ENCODE measurements around the gene NBPF11.
"Not testable (repeated sequence)": the region's sequence is repeated elsewhere in the genome, so short reads cannot be mapped to it uniquely, and the experiment has no call there.

NBPF11 gene, protein sequence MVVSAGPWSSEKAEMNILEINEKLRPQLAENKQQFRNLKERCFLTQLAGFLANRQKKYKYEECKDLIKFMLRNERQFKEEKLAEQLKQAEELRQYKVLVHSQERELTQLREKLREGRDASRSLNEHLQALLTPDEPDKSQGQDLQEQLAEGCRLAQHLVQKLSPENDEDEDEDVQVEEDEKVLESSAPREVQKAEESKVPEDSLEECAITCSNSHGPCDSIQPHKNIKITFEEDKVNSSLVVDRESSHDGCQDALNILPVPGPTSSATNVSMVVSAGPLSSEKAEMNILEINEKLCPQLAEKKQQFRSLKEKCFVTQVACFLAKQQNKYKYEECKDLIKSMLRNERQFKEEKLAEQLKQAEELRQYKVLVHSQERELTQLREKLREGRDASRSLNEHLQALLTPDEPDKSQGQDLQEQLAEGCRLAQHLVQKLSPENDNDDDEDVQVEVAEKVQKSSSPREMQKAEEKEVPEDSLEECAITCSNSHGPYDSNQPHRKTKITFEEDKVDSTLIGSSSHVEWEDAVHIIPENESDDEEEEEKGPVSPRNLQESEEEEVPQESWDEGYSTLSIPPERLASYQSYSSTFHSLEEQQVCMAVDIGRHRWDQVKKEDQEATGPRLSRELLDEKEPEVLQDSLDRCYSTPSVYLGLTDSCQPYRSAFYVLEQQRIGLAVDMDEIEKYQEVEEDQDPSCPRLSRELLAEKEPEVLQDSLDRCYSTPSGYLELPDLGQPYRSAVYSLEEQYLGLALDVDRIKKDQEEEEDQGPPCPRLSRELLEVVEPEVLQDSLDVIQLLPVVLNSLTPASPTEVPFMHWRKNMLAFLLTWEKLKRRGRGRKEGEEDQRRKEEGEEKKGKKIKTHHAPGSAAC

DNA sequence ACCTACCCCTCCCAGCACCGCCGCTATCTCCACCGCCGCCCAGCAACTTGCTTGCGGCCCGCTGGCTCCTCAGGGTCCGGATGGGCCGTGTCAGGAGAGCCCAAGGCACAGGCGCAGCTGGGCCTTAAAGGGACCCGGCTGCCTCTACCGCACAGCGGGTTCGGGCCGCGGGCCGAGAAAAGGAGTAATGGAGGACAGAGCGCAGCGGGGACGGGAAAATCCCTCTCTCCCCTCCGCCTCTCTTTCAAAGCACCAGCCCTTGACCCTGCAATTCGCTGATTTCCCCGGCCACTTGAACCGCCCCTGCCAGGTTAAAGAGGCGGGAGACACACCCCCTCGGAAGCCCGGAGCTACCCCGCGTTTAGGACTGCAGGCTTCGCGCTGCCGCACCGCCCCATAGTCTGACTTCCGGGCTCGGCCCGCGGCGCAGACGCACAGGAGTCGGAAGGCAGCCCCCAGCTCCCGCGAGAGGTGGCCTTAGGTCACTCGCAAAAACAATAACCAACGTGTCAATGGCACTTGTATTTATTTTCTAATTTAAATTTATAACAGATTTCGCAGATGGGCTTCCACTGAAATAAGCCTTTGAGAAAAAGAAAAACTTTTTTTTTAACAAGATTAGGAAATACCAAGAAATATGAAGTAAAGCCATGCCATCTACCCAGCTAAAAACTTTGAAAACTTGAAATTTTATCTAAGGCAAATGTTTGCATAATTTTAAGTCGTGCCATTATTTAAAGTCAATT lies at the start of gene NBPF11:
Gene NBPF11 (minus strand): TSS at position 371 of the 746 bp plus-strand sequence. CDS start 25,278 bp downstream, outside the sequence.
- peak; percentile 52 for DNase-seq

DNA sequence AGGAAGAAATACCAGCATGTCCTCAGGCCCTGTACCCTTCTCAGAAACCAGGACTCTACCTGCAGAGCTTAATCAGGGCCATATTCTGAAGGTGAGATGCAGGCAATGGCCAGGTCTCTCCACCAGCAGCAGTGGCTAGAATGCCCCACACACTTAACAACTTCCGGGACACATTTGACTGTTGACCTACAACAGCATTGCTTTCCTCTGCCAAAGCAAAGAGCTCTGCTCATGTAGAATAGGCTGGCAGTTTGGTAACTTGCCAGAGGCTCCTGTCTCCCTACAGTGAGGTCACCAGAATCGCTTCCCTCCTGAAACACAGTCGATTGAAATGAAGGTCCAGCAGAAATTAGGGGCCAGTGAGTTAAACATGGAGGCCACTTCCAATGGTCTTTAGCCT lies 45.3 kb upstream of the NBPF11 start:
- DNase-seq: not testable (repeated sequence)

DNA sequence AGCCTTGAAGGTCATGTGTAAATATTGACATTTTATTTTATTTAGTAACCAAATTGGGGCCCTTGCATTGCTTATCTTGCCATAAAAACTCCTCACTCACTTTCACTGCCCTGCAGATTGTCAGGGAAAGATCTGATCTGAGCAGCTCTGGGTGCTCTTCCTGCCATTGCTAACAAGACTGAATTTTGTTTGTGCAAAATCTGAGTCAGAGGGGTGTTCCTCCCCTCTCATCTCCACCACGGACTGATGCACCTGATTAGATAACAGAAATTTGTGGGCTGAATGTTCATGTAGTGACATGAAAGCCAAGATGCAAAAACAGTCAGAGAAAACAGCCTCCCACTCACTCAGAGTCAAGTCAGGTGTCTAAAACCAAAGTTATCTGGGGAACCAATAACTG lies 44.9 kb upstream of the NBPF11 start:
- DNase-seq: not testable (repeated sequence)

DNA sequence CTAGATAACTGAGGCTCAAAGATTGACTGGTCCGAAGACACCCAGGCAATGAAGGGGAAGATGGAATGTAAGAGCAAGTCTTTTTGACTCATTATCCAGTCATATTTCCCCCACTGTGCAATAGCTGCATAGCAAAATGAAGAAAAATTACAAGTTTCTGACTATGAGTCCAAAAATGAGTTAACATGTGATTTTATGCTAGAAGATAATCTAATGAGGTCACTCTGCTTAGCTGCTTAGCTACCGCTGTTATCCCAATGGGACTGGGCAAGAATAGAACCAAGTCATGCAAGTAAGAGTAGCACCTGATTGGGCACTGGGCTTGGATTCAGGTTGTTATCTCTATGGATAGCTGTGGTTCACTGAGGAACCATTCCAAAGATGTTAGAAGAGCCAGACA lies 43.0 kb upstream of the NBPF11 start:
- DNase-seq: not testable (repeated sequence)

DNA sequence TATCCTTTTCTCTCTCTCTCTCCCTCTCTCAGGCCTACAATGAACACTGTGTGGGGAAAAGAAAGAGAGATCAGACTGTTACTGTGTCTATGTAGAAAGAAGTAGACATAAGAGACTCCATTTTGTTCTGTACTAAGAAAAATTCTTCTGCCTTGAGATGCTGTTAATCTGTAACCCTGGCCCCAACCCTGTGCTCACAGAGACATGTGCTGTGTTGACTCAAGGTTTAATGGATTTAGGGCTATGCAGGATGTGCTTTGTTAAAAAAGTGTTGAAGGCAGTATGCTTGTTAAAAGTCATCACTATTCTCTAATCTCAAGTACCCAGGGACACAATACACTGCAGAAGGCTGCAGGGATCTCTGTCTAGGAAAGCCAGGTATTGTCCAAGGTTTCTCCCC lies 36.7 kb upstream of the NBPF11 start:
- not testable (repeated sequence) for DNase-seq

DNA sequence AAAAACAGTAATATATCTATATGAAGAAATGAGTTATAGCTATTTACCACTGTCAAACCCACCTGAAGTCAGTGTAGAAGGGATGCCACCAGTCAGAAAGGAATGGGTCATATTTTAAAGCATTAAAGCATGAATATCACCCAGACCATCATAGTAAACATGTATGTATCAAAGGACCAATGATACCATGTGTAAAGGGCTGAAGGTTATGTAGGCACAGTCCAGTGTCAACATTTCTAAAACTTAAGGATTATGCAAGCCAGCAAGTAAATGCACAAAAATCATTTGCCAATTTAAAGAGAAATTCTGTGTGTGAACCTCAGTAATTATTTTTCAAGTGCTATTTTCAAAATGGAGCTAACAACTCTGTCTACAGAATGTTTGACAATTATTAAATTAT lies 26.6 kb upstream of the NBPF11 start:
- DNase-seq: not testable (repeated sequence)

DNA sequence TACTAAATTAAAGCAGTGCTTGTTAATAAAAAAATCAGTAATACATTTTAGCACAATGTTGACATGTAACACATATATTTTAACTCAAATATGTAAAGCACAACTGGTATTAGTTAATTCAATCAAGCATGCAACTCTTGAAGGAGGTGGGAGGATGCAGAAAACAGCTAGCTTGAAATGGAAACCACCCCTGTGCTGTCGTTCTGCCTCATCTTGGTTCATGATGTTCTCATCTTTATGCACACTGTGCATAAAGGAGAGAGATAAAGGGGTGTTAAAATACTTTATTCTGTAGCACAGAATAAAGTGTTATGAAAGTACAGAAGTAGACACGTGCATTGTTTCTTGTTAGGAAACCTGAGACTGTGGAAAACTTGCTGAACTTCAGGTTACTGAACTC lies 23.3 kb upstream of the NBPF11 start:
- DNase-seq: not testable (repeated sequence)

DNA sequence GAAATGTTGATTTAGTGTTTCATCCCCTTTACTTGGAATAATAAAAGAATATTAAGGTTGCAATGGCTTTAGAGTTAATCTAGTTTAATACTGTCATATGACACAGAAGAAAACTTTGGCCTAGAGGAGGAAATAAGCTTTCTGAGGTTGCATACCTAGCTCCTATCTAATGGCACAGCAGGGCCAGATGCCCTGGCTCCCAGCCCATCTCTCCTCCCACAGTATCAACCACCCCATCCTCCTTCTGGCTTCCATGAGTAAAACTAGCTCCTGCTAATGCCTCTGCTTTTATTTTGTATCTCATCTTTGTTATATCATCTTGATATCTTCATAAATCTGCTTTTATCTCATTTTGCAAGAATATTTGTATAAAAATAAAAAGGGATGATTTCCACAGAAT lies 19.9 kb upstream of the NBPF11 start:
- not testable (repeated sequence) for DNase-seq

DNA sequence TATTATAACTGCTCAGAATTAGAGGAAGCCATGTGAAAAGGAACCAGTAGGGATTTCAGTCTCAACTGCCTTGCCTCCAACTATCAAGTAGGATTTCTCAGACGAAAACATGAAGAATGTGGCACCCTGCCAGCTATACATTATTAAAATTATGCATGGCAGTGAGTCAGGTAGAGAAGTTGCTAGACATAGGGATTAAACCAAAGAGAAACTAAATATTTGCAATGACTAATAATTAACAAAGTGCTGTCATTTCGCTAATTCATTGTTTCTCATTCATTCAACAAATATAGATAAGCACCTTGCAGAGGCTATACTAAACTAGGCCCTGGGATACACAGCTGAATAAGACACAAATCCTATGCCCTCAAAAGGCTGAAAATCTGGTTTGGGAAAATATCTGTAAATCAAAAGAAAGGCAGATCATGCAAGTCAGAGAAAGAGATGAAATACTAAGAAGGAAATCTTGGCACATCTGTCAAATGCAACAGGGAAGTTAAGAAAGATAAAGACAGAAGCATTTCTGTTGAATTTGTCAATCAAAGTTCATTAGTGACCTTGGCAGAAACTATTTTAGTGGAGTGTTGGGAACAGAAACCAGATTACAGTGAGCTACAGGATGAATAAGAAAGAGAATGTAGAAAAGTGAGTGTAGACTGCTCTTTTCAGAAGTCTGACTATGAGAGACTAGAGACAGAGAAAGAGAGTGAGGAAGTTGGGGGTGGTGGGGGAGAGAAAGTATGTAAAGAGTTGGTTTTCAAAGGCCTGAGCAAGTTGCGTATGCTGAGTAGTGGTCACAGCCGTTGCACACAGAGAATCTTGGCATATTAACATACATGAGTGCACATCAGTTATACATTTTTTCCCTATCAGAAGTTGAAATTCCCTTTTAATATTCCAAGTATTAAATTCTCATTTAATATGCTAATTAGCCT lies 14.7 kb upstream of the NBPF11 start:
- DNase-seq: no peak

DNA sequence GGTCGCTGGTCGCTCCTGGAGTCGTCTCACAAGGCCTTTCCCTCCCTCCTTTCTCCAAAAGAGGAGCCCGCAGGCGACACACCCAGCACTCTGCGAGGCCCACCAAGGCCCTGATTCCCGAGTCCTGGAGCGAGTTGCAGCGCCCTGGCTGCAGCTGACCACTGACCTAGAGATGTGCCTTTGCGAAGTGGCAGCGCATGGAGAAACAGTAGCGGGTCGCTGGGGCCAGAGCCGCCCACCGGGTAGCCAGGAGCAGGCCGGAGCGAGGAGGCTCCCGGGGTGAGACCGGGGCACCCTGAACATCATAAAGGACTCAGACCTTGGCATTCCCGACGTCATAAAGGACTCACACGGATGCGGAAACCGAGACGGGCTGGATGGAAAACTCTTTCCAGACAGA lies 10.3 kb upstream of the NBPF11 start:
- no peak for DNase-seq

DNA sequence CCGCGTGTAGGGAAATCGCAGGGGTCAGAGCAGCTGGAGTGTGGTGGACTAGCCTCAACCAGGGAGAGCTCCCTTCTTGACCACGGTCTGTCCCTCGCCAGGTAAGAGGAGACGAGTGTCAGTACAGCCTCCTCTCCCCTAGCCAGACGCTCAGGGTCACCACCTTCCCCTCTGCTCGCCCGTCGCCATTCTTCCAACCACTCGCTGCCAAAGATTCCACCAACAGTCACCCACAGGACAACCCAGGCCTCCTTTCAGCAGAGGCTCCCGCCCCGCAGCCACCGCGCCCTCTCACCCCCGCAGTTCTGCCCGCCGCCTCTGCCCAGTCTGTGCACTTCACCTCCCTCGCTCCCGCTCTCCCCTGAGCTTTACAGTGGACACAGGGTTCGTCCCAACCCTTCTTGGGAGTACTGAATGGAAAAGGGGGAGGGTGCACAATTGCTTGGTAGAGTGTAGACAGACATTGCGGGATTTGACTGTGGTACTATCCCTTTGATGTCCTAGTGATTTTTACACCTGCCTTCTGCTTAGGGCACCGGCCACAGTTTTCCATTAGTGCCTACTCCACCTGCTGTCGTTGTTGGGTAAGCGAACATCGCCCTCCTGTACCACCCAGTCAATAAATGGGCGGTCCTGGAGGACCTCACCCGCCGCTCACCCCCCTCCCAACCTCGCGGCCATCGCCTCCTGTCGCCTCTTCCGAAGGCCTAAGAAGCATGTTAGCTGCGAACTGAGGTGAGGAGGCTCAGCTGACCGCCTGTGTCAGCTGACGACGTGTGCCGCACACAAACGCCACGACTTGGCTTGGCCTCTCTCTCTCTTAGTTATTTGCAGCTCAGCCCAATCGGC lies 9.2 kb upstream of the NBPF11 start:
- no peak for DNase-seq

DNA sequence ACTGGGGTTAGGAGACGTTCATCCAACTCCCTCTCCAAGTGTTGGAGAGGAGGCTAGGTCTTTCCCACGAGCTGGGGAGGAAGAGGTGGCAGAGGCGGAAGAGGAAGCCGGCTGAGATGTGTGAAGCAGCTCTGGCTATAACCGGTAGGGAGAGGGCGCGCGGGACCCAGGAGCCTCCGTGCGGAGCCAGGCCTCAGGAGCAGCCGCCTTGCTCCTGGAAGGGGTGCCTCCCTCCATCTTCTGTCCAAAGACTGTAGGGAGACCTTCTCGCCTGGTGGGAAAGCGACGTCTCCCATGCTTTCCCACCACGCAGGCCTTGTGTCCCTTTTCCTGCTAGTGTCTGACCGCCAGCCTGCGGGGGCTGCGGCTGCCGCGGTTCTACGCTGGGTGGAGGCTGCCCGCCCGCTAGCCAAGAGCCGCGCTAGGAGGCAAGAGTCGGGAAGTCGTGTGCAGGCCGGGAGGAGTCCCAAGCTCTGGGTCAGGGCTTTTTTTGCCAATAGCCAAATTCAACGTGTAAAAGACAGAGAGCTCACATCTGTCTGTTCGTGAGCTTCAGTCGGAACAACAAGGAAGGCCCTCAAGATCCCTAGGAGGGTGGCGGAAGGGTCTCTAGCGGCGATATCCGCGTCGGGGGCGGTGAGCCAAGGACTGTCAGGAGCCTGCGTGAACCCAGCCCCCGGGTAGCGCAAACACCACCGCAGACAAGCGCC lies 8.4 kb upstream of the NBPF11 start:
- DNase-seq: no peak

DNA sequence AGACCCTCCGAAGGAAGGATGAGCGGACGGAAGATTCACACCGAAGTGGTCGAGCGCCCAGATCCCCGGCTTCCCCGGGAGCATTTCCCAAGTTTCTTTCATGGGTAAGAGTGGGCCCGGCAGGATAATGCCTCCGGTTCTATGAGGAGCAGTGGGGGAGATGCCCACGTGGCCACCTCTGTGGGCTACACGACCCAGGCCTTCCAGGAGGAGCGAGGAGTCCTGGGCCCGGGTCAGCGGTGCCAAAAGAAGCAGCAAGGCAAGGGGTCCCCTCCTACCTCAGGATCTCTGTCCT lies 7.9 kb upstream of the NBPF11 start:
- DNase-seq: no peak

DNA sequence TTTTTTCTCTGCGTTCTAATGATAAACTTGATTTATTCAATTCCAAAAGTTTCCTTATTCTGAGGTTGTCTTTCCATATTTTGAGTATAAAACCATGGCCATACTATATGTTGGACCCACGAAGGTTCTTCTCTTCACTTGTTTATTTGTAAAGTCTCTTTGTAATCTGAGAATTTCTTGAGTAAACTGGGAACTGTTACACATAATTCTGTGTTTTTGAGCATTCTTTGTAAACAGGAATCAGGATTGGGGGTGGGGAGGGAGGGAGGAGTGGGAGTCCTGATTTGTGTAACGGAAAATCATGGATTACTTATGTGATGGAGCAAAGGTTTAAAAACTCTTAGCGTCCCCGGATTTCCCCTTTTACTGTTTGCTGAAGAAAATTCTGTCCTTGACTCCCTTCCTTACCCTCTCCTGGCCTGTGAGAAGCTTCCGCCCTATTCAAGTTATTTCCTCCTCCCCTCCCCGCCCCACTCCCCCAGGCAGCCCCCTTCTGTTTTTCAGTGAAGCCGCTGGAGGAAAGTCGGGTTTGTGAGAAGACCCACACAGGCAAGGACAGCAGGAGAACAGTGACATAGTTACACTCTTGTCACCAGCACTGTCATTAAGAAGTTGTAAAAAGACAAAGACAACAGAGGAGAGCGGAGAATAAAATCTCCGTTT lies 6.4 kb upstream of the NBPF11 start:
- no peak for DNase-seq

DNA sequence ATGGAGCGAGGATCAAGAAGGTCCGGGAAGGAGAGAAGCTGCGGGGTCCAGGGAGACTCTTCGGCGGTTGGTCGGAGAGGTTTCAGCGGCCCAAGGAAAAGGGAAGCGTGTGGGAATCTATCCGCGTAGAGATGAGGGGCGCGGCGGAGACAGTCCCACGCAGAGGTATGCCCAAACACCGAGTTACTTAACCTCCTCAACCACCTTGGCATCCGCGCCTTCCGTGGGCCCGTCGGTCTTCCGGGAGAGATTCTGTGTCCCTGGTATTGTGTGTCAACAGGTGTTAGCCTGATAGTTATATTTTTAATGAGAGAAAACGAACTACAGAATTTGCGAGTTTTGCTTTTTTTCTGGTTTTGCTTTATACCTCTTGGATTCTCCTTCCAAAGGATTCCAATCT lies 5.7 kb upstream of the NBPF11 start:
- DNase-seq: not testable (repeated sequence)

DNA sequence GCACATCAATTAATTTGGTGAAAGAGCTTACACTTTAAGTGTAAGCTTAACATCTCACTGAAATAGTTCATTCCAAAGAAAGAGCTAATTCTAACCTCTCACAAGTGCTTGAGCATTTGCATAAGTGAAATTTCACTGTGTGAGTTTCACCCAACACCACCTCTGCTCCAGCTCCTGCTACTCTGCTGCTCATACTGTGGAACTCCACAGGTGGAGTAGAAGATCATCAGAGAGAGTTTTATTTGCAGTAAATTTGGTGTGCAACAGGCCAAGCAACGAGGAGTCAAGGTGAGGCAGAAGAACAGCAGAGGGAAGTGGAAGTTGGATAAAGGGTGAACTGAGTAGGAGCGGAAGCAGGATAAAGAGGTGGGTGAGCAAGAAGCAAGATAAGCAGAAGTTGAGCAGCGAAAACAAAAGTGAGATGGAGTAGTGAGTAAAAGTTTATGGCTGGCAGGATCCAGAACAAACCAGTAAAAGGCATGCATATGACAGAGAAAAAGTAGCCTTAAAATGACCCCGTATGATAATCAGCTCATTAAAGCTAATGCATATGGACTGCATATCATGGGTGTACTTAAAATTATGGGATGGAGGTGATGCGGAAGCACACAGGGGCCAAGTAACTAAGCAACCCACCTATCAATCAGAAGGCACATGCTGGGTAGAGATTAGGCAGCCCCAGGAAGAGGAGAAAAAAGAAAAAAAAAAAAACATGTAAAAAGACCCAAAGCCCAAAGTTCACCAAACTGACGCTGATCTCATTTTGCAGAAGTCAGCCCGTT lies 3.6 kb upstream of the NBPF11 start:
- not testable (repeated sequence) for DNase-seq

DNA sequence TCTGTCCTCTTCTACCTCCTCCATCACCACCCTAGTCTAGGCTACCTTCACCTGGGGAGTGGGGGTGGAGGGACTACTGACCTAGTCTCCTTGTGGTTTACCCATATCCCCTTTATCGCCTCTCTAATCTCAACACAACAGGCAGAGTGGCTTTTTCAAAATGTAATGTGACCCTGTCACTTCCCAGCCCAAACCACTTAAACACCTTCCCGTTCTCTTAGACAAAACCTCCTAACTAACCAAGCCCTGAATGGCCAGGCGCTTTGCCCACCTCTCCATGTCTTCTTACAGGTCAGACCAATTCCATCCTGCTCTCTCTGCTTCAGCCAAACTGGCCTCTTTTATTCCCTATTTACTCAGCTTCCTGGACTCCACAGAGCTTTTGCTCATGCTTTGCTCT lies 714 bp upstream of the NBPF11 start:
- DNase-seq: not testable (repeated sequence)

DNA sequence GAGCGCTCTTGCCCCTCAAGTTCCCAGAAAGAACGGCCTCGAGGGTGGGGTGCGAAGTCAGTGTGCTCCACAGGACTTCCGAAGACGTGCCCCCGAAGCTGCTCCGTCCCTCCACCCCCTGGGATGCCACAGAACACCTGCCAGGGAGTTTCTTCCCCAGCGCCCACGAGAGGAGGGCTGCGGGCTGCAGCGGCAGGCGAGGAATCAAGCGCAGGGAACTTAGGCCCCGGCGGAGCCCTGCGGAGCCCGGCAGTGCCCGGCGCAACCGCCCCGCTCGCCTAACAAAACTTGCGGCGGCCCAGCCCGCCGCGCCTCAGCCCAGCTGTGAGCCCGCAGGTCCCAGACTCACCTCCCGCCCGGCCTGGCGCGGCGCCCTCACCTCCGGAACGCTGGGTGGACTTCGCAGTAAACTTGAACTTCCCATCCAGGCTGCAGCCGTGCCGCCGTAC lies 686 bp downstream of the NBPF11 start:
- DNase-seq: not testable (repeated sequence)

DNA sequence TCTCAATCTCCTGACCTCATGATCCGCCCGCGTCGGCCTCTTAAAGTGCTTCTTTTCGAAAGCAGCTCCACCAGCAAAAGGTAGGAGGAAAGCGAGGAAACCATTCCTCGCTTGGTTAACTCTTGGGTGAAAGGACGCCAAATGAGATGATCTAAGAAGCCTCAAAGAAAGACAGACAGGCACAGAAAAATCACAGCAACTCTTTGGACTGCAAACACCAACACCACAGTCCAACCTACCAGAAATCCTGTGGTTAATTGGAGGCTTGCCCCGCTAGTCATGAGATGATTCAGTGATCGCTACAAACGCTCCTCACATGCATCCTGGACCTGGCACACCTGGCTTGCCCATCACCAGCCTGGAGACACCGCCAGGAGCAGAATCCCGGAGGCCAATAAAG lies 1.1 kb downstream of the NBPF11 start:
- not testable (repeated sequence) for DNase-seq

Data from NCI-H1436 (cell line).